HG03571 (cell line): Measurements from ENCODE around the gene NKAIN2.

Source experiments
- ATAC-seq: cut with Tn5 transposase; IDR thresholded peaks from one replicate; pipeline ENCODE4 v1.9.1; 2021; ENCODE audit not compliant: unreplicated experiment

Gene NKAIN2

DNA sequence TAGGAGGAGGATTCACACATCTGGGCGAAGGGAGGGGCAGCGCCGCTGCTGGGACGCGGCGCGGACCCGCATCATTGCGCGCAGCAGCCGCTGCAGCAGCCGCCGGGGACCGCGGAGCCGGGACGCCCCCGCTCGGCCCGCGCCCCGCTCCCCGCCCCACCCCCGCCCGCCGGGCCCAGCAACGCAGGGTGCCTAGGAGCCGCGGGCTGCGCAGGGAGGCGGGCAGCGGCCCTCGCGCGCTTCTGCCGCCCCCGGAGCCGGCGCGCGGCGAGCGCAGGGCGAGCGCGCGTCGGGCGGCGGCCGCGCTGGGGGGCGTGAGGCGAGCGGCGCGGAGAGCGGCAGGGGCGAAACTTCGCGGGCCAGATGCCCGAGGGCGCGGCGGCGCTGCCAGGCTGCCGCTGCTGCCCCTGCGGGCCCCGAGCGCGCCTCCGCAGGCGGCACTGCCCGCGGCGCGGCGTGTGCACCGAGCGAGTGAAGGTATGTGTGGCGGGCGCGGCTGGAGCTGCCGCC lies at the start of gene NKAIN2:
Gene NKAIN2 (plus strand): TSS at position 362 of the 510 bp plus-strand sequence.
- peak; percentile 15 for ATAC-seq

DNA sequence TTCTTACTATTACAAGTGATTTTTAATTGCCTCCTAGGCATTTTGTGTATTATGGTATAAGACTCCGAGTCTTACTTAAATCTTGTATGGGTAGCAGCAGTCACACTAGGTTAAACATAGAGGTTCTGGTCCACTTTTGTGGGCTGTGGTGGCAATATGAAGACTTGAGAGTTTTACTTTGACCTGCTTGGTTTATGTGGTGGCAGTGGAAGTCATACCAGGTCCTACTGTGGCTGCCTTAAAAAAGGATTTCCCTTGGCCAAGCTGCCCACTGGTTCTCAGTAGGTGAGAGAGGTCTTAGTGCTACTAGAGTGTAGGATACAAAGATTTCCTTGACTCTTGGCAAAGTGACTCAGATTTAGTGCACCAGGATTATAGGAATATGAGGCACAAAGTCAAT lies 44.2 kb upstream of the NKAIN2 start:
- ATAC-seq: no peak

DNA sequence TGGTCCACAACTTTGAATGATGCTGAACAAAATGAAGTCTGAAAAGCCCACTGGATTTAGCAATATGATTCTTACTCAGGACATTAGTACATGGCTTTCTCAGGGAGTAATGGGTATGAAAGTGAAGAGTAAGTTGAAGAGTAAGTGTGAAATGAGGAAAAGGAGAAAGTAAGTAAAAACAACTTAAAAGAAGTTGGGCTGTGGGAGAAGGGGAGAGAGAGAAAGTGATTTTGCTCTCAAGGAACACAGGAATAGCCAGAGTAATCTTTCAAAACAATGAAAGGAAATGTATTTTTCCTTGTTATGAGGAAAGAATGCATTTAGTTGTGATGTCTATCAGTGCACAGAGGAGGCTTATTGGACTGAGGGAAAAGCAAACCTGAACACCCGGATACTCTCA lies 39.8 kb upstream of the NKAIN2 start:
- no peak for ATAC-seq

DNA sequence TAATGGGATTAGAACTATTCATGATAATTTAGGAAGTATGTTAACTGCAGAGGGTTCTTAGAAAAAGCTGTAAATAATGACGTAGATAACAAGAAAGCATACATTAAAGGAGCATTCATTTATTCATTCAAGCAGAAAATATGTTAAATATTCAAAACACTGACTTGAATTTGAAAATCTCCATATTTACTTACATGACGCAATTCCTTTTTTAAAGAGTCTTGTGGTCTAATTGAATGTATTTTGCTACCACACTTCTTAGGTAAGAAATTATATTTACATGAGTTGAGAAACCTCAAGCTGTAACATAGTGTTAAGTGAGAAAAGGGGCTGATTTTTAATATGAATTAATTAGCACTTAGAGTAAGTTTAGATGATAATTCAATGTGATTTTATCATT lies 38.9 kb upstream of the NKAIN2 start:
- ATAC-seq: no peak

DNA sequence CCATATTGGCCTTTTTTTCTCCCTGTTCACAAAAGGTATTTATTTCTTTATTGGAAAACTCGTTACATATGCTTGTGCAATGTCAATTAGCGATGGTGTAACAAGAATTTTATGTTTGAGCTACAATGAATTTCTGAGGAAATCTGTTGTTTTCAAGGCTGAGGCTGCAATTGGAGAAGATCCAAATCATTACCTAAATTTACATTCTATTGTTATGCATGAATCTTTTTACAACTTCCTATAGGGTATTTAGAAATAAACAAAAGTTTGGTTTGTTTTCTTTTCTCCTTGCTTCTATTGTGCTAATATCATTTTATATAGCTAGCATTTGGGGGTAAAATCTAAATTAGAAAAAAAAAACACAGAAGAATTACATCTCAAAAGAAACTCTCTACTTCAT lies 34.7 kb upstream of the NKAIN2 start:
- ATAC-seq: no peak

DNA sequence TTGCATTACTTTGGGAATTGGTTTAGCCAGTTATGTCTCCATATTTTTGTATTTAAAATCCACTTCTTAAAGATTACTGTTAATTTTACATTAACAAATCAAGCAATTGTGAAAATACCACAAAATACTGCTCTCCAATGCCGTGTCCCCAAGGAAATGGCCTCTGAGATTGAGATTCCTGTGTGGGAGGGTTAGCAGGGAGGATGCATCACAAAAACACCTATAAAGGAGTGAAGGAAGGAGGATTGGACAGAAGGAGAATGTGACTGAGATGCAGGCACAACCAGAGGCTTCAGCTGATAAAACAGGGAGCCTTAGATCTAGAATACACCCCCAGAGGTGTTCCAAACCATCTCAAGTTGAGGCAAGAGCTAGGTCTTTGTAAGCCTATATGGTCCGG lies 34.2 kb upstream of the NKAIN2 start:
- no peak for ATAC-seq

DNA sequence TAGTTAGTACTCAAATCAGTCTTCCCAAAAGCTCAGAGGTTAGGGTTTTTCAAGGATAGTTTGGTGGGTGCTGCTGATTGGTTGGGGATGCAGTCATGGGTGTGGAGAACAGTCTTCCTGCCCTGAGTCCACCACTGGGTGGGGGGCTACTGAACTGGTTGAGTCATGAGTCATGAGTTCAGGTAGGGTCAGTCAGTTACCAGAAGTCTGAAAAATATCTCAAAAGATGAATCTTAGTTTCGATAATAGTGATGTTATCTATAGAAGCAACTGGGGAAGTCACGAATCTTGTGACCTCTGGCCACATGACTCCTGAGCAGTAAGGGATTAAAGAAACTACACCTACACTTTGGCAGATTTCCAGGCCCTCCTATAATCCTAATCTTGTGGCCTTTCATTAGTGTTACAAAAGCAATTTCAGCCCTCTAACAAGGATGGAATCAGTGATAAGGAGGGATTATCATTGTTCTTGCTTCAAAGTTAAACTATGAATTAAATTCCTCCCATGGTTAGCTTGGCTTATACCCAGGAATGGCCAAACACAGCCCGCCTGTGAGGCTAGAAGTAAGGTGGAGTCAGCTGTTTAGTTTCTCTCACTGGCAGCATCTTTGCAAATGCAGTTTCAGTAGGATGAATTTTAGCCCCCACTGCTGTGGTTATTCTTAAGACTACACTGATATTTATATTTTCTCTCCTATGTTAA lies 33.3 kb upstream of the NKAIN2 start:
- ATAC-seq: no peak

DNA sequence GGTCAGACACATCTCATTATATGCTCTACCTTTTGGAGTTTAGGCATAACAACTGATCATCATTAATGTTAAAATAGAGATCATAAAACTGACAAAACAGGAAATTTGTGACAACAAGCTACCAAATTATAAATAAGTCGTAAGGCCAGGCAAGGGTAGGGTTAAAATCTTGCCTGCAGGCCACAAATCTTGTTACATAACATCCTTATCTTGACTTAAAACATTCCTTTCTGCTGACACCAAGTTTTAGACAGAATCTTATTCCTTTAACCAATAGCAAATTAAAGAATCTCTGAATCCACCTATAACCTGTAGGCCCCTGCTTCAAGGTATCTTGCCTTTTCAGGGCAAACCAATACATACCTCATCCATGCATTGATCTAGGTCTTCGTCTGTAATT lies 32.5 kb upstream of the NKAIN2 start:
- no peak for ATAC-seq

DNA sequence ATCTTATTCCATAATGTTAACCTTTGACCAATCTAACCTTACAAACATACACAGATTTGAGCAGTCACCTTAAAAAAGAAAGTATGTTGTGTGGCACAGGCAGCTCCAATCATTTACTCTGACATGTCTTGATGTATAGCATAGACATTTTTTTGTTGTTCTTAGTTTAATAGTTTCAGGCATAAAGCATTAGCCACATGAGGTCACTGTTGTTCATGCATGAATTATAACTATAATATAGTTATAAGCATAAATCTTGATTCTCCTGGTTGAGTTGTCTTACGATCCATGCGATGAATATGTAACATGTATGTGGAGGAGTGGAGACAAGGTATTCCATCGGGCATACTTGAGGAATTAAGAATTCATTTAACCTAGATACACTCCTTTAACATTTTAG lies 26.1 kb upstream of the NKAIN2 start:
- no peak for ATAC-seq

DNA sequence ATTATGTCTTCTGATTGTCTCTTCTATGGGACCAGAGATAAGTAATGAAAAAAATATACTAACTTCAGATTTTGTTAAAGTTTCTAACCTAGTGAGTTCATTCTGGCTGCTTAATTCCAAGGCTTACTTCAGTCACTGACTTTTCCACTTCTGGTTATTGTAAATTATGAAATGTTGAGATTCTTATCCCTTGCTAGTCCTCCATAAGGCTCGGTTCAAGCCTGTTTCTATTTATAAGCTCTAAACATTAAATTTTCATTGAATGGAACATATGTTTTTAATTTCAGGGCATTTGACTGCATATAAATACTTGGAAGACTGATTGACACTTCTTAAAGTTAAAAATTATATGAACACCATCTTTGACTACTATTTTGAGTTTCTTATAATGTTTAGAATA lies 23.6 kb upstream of the NKAIN2 start:
- no peak for ATAC-seq

DNA sequence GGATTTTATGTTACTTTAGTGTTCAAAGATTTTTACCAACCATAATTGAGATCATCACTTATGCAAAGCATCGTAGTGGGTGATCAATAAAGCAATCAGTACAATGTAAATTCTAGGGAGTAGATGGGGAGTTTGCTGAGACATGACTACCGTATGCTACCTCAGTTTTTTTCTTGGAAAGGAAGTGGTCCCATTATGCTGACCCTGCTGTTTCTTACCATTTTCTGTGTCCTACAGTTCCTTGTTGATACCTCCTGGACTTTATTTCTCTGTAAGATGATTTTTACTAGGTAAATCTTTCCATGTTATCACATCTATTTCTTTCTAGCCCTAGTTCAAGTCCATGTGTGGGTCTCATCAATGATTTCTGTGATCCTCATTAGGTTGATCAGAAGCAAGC lies 19.3 kb upstream of the NKAIN2 start:
- ATAC-seq: no peak

DNA sequence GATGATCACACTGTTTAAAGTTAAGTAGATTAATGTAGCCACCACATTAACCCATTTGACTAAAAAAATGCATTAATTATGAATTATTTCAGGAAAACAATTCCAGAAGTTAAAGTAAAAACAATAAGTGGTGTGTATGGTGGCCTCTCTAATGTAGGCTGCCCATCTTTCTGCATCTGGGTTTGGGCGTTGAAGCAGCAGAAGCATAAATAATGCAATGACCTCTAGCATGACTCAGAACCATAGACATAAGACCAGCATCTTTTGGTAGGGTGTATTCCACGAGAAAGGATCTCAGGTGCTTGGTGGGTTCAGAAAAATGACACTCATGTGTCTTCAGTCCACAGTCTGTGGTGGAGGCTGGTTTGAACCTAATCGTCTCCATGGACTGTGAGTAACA lies 18.6 kb upstream of the NKAIN2 start:
- ATAC-seq: no peak

DNA sequence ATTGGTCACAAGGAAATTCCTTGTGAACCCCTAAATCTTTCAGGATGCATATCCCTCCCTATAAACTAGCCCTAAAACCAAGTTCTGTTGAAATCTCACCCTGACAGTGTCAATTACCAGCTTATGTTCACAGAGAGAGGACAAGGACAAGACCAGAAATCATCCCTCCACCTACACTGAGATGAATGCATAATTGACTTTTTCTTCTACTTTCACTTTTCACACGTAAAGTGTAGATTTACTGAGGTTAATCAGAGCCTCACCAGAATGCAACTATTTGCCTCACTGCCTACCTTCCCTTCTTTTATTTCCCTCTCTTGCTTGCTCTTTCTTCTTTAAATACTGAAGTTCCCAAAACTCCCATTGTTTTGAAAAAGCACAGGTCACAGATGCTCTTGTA lies 15.3 kb upstream of the NKAIN2 start:
- no peak for ATAC-seq

DNA sequence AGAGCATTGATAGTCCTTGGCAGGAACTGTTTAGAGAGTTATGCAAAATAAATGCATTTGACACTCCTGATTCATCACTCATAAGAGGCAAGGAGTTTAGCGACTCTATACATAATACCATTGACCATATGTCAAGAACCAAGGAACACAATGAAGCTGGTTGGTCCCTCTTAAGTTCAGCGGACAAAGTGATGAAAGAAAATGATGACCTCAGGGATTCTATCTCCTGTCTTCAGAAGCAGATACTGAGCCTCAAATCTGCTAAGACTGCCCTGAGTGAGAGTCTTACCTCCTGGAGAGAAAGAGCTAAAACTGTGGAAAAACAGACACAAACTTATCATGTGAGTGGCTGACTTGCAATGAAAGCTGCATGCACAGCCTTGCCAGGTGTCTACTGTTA lies 9.5 kb upstream of the NKAIN2 start:
- ATAC-seq: no peak

DNA sequence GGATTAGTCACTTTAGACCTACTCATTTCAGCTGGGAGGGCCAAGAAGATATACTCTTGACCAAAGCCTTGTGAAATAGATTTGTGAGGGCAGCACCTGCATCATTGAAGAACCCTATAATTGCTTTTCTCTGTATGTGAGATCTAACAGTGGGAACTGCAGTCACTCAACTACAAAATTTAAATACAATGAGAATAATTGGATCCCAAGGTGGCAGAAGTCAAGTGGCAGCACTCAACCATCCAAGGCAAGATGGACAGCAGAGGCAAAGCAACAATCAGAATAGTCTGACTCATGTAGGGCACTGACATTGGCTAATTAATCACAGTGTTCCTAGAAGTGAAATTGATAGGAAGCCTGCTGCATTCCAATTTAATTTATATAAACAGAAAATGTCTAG lies 8.9 kb upstream of the NKAIN2 start:
- no peak for ATAC-seq

DNA sequence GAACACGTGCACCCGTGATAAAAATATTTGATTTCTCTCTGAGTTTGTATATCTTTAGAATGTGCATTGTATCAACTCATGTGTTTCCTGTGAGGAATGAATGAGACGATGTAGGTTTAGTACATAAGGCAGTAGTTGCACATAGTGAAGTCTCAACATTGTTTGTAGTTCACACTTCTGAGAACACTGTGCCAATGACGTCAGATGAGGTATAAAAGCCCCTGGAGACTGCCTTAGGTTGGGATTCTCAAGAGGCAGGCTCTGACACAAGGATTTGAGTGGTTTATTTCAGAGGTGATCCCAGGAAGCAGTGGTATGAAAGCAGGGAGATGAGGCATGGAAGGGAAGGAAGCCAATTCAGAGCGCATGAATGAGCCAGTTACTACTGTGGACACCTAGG lies 2.6 kb upstream of the NKAIN2 start:
- no peak for ATAC-seq

DNA sequence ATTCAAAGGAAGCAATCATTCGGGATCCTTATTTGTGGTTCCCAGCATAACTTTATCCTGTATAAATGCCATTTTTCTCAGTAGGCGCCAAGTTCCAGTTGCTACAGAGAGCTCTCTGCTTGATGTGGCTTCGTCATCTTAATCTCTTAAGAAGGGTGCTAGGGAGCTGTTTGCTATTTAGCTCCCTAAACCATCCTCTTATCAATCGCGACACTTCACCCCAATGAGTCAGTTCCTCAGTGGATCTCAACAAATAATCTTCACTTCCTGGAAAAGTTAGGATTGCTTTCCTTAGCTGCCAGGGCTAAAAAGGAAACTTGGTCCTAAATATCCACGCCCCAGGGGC lies 1.3 kb upstream of the NKAIN2 start:
- ATAC-seq: no peak

DNA sequence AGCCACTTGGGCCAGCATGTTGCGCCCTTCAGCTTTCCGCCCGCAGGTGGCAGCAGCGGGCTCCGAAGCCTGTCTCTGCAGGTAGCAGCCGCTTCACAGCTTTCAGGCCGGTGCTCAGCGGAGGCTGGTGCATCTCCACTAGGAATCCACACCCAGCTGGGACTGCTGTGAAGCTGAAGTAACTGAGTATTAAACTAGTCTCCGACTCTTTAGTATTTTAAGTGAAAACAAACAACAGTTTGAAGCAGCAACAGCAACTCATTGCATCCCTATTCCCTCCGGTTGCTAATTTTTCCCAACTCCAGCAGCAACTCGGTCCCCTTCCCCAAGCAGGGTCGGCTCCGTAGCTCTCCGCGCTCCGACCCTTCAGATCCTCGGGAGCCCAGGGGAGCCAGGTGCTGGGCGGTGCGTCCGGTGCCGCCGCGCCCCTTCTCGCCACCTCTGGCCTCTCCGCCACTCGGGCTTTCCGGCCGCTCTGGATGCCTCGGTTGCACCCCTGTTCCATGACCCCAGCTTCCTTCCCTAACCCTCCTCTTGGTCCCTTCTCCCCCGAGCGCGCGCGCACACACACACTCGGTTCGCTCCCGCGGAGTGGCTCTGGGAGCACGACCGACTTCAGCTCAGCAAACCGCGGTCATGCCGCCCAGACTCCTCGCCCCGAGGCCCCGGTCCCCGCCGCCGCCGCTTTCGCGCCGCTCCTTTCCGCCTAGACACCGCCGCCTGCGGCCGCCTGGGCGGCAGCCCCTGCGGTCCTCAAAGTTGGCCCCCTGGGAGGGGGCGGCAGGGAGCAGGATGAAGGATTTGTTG lies 765 bp upstream of the NKAIN2 start:
- ATAC-seq: peak; percentile 97

DNA sequence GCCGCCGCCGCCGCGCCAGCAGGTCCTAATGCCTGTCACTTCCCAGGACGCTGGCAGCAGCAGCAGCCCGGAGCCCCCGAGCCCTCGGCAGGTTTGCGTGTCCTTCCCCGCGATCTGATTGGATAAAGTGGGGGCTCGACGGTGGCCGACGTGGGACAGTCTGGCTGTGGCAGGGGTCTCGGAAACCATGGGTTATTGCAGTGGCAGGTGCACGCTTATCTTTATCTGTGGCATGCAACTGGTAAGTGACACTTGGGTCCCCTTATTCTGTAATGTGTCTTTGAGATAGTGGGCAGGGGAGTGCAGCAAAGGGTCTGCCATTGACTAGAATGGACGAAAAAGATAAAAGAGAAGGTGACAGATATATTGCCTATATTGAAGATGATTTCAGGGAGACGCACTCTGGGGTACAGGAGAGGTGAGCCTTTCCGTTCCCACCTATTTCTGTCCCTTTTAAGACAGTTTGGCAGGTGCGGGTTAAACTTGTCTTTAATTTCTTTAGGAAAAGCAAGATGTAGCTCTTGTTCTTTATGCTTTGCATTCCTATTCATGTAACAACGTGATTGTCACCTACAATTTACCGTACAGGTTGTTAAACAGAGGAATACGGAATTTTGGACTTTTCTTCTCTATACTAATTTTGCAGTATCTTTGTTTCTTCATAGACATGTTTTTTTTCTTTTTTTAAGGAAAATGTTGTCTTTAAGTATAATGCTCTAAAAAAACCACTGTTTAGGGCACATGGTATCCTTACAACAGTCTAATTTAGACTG lies 535 bp downstream of the NKAIN2 start:
- no peak for ATAC-seq

DNA sequence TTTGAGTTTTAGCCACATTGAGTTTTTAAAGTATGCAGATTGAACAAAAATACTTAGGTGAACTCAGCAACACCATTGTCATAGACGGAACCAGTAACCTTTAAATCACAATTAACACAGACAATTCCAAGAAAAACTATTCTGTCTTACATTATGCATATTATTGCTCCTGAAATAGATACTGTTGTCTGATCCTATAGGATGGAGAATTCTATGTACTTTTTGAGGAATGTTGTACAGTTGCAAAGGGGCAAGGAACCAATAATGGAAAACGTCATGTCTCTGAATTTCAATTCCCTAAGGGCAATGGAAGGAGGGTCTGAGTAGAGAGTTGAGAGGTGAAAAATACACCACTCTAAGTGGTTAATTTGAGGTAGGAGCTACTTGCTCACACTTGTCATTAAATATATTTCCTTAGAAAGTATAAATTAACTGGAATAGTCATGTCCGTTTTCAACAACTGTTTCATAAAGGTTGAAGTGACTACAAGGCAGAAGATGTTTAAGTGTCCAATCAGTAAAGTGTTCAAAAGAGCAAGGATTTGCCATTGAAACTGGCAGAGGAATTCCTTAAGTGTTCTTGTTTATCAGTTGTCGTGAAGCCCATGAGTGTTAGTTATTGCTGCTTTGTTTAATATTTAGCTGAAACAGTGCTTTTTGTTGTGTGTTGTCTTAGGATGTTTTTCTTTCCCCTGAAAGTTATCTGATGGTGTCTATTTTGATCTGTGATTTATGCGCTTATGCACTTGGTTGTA lies 1.3 kb downstream of the NKAIN2 start:
- ATAC-seq: no peak

DNA sequence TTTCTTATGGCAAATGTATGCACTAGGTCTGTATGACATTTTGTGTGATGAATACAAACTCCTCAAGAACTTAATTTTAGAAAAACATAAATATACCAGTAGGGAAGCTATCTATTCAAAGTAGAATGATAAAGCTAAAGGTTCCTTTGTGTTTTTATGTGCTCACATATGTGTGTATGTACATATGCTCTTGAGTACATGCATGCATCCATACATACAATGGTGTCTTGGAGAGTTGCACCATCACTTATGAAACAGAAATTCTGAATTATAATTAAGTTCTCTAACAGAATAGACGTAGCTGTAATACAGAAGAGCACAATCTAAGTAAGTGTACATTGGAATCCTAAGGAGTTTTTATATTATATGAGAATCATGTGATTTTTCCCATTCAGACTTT lies 2.3 kb downstream of the NKAIN2 start:
- no peak for ATAC-seq
